A549 (cell line): Measurements from ENCODE around the gene SOS1. TPM values are rescaled to one million over a fixed set of nuclear protein-coding genes. Genes with fewer than 3 reads are reported as not detected.

Experiments used
- ATAC-seq, 2 experiments: fragments of 200-7000 bp in 1 of 2; fragments of >200 bp in 1 of 2; cut with Nextera tagmentation in 1 of 2; cut with Tn5 transposase in 1 of 2; 3 replicates each; pipeline versions ENCODE4 v1.8.0 to v1.9.1; 2018 to 2020; ENCODE audit warnings: mild to moderate bottlenecking in 1 of 2, moderate library complexity in 1 of 2
- CTCF ChIA-PET: fragments of 300-600 bp; sonication (Branson Sonifier 250); formaldehyde crosslinking; extraction: SDS; loops from one replicate; lab custom pipeline; 2021; ENCODE audit warnings: antibody characterized with exemption, inconsistent platforms; lab: Yijun Ruan, JAX
- POLR2A ChIA-PET: fragments of 350-600 bp; formaldehyde crosslinking; extraction: SDS; loops from one replicate; lab custom pipeline; 2021; ENCODE audit warnings: antibody characterized with exemption, inconsistent platforms; lab: Yijun Ruan, JAX
- DNase-seq, 2 experiments: peaks; one replicate each; pipeline versions ENCODE4 v3.0.0 to v3.0.0-alpha.2; 2011 to 2016; ENCODE audit warnings: low read depth in 1 of 2, low spot score in 1 of 2
- FAIRE-seq: peaks from 2 replicates; lab custom pipeline; 2011; peaks lifted over from hg19 to GRCh38; lab: Jason Lieb, UNC
- H3K27ac ChIP-seq, 2 experiments: fragments of >200 bp; sonication (Bioruptor Twin); formaldehyde crosslinking; 3 replicates each; pipeline ENCODE4 v1.5.1; 2016 to 2017
- H3K4me1 ChIP-seq: fragments of >200 bp; sonication (Bioruptor Twin); formaldehyde crosslinking; 3 replicates; pipeline ENCODE4 v1.6.1; 2016
- H3K4me2 ChIP-seq: fragments of >200 bp; sonication (Bioruptor Twin); formaldehyde crosslinking; 3 replicates; pipeline ENCODE4 v1.6.1; 2016
- H3K4me3 ChIP-seq: fragments of >200 bp; sonication (Bioruptor Twin); formaldehyde crosslinking; 3 replicates; pipeline ENCODE4 v1.5.1; 2016
- H3K9me3 ChIP-seq: fragments of >200 bp; sonication (Bioruptor Twin); formaldehyde crosslinking; 3 replicates; pipeline ENCODE4 v1.6.1; 2016
- BCL3 ChIP-seq: fragments of >200 bp; sonication (Bioruptor Twin); formaldehyde crosslinking; IDR thresholded peaks from 3 replicates; pipeline ENCODE4 v1.6.1; 2016
- BHLHE40 ChIP-seq: IDR thresholded peaks from 2 replicates; pipeline ENCODE4 v1.6.1; 2012; ENCODE audit warnings: low read depth, low read length, inconsistent platforms
- CHD2 ChIP-seq: fragments of 150-350 bp; IDR thresholded peaks from 2 replicates; pipeline ENCODE4 v1.6.1; 2014; ENCODE audit warnings: low read length; ENCODE audit not compliant: partially characterized antibody
- EHMT2 ChIP-seq: fragments of 200-600 bp; sonication (generic); IDR thresholded peaks from 2 replicates; pipeline ENCODE4 v1.6.1; 2016; ENCODE audit warnings: antibody characterized with exemption, low read depth, mild to moderate bottlenecking, moderate library complexity
- EP300 ChIP-seq, 2 experiments: fragments of >200 bp; sonication (Bioruptor Twin); formaldehyde crosslinking; IDR thresholded peaks; 2 replicates in 1 of 2; 3 replicates in 1 of 2; pipeline ENCODE4 v1.6.1; 2016 to 2017
- FOSB ChIP-seq: fragments of 250-450 bp; sonication (Bioruptor Pico); IDR thresholded peaks from 2 replicates; pipeline ENCODE4 v1.5.0; 2020; ENCODE audit warnings: mild to moderate bottlenecking, moderate library complexity
- FOSL2 ChIP-seq, 2 experiments: fragments of 450-650 bp in 1 of 2; fragments of >200 bp in 1 of 2; sonication (Bioruptor Twin) in 1 of 2; formaldehyde crosslinking; IDR thresholded peaks; 2 replicates each; pipeline versions ENCODE4 v1.5.0 to v1.6.1; 2016 to 2020; ENCODE audit warnings: mild to moderate bottlenecking in 1 of 2, moderate library complexity in 1 of 2
- FOXS1 ChIP-seq: fragments of 250-450 bp; sonication (Bioruptor Pico); IDR thresholded peaks from 2 replicates; pipeline ENCODE4 v1.5.0; 2020; ENCODE audit warnings: mild to moderate bottlenecking, moderate library complexity
- HDAC2 ChIP-seq: fragments of 200-600 bp; sonication (generic); IDR thresholded peaks from 2 replicates; pipeline ENCODE4 v1.6.1; 2016
- HEYL ChIP-seq: fragments of 250-450 bp; sonication (Bioruptor Pico); IDR thresholded peaks from 2 replicates; pipeline ENCODE4 v1.8.0; 2021; ENCODE audit warnings: mild to moderate bottlenecking, moderate library complexity
- HOXA7 ChIP-seq: fragments of 250-450 bp; sonication (Bioruptor Pico); IDR thresholded peaks from 2 replicates; pipeline ENCODE4 v1.5.0; 2020; ENCODE audit warnings: mild to moderate bottlenecking, moderate library complexity
- JUNB ChIP-seq: fragments of >200 bp; sonication (Bioruptor Twin); formaldehyde crosslinking; IDR thresholded peaks from 2 replicates; pipeline ENCODE4 v1.6.1; 2016
- MAZ ChIP-seq: fragments of 150-350 bp; IDR thresholded peaks from 2 replicates; pipeline ENCODE4 v1.6.1; 2014; ENCODE audit warnings: antibody characterized with exemption, low read depth, low read length, borderline replicate concordance
- MYC ChIP-seq: IDR thresholded peaks from 2 replicates; pipeline ENCODE4 v1.6.1; 2012; ENCODE audit warnings: mild to moderate bottlenecking, inconsistent platforms, low read length, improper control_type of control experiment, borderline replicate concordance
- POLR2A ChIP-seq: IDR thresholded peaks from 2 replicates; pipeline ENCODE4 v1.6.1; 2012; ENCODE audit warnings: mild to moderate bottlenecking, low read length
- RAD21 ChIP-seq, 2 experiments: fragments of >200 bp in 1 of 2; sonication (Bioruptor Twin) in 1 of 2; formaldehyde crosslinking in 1 of 2; IDR thresholded peaks in 1 of 2; conservative IDR thresholded peaks in 1 of 2; 2 replicates in 1 of 2; 3 replicates in 1 of 2; pipeline ENCODE4 v1.6.1; 2012 to 2018; ENCODE audit warnings: inconsistent platforms in 1 of 2
- RNF2 ChIP-seq: fragments of 200-600 bp; sonication (generic); IDR thresholded peaks from 2 replicates; pipeline ENCODE4 v1.6.1; 2016; ENCODE audit warnings: low read depth, mild to moderate bottlenecking, antibody characterized with exemption, moderate library complexity, borderline replicate concordance
- SREBF2 ChIP-seq: fragments of 450-650 bp; IDR thresholded peaks from 2 replicates; pipeline ENCODE4 v1.6.1; 2014; ENCODE audit warnings: mild to moderate bottlenecking, moderate library complexity
- TP53 ChIP-seq: fragments of 250-450 bp; sonication (Bioruptor Pico); IDR thresholded peaks from 2 replicates; pipeline ENCODE4 v1.5.0; 2021; ENCODE audit warnings: mild to moderate bottlenecking, moderate library complexity
- USF2 ChIP-seq: fragments of 450-650 bp; IDR thresholded peaks from 2 replicates; pipeline ENCODE4 v1.6.1; 2014; ENCODE audit warnings: antibody characterized with exemption
- ZNF302 ChIP-seq: fragments of 250-450 bp; sonication (Bioruptor Pico); IDR thresholded peaks from 2 replicates; pipeline ENCODE4 v1.9.0; 2021; ENCODE audit warnings: inconsistent platforms, mild to moderate bottlenecking, moderate library complexity
- ZSCAN20 ChIP-seq: fragments of 250-450 bp; sonication (Bioruptor Pico); IDR thresholded peaks from 2 replicates; pipeline ENCODE4 v1.8.0; 2022; ENCODE audit warnings: mild to moderate bottlenecking, moderate library complexity
- WGBS: methylation state at CpG from one replicate; pipeline ENCODE4 v1.1.6; 2017; ENCODE audit errors: missing lambda C conversion rate; 5-methylcytosine and 5-hydroxymethylcytosine counted together
- polyA plus RNA-seq, 4 experiments: library from polyadenylated mRNA; depleted of rRNA in 3 of 4; stranded (reverse); fragments of >200 nt; fragmentation: RNase III in 1 of 4; extraction: RNeasy Plus Mini Kit Qiagen cat#74134 plus additional on column Dnase treatment in 1 of 4; gene quantifications; 2 replicates in 3 of 4; 3 replicates in 1 of 4; pipeline ENCODE4 v1.2.3, GENCODE V29; 2011 to 2017
- TF ChIP-seq, protein P1 (sequence below): fragments of >200 bp; sonication (Bioruptor Twin); formaldehyde crosslinking; IDR thresholded peaks from 2 replicates; pipeline ENCODE4 v1.6.1; 2016

The SOS1 gene
- polyA plus RNA-seq, 2 of the 4 experiments (the other 2 are of a cell fraction), result 19.6 to 48.9 TPM

DNA sequence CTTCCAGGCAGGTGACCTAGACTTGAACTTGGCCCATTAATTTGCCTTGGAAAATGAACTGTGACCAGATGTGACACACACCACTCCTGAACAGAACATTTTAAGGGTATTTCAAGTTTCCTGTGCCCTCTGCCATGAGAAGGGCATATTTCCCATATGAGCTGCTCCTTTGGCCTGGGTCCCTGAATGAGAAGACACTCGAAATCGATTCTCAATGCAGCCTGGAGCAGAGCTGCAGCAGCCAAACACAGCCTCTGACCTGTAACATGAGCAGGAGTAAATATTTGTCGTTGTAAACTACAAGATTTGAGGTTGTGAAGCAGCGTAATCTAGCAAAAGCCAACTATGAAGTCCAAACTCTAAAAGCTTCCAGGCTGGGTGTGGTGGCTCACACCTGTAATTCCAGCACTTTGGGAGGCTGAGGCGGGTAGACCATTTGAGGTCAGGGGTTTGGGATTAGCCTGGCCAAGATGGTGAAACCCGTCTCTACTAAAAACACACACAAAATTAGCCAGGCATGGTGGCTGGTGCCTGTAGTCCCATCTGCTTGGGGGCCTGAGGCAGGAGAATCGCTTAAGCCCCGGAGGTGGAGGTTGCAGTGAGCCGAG, 30.1 kb upstream of the SOS1 start:
- Histone ChIP-seq H3K9me3 (no peaks in the 10 kb centered on the region), H3K4me2 (no peak overlapping the region), H3K27ac (no peak overlapping the region), H3K4me1 (no peaks in the 10 kb centered on the region), H3K4me3 (no peak overlapping the region)
- DNase-seq, result no peak
- TF ChIP-seq HEYL (CRISPR knock-in tag) (no peak), ZNF302 (CRISPR knock-in tag) (no peak), JUNB (no peak), FOSL2 (IDR thresholded peaks at IDR 0.05) (no peak), FOSL2 (CRISPR knock-in tag; IDR thresholded peaks at IDR 0.05) (no peak), TP53 (CRISPR knock-in tag) (no peak), FOXS1 (CRISPR knock-in tag) (no peak), ZSCAN20 (CRISPR knock-in tag) (no peak), POLR2A (no peak), BHLHE40 (no peak), MAZ (no peak), BCL3 (no peak), RAD21 (conservative IDR thresholded peaks at IDR 0.05 in 1 of 2, IDR thresholded peaks at IDR 0.05 in 1 of 2) (no peak), RNF2 (no peak), HOXA7 (CRISPR knock-in tag) (no peak), MYC (no peak), USF2 (no peak), SREBF2 (no peak)
- TF ChIP-seq, protein P1, sequence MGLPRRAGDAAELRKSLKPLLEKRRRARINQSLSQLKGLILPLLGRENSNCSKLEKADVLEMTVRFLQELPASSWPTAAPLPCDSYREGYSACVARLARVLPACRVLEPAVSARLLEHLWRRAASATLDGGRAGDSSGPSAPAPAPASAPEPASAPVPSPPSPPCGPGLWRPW, result no peak
- ChIA-PET POLR2A (interaction anchor here (0.6 kb wide), 1 partner anchor 241 kb away, joined by 3 read pairs; no protein-coding TSS in a partner anchor), CTCF (interaction anchor here (0.6 to 1.2 kb wide), 2 partner anchors 26 to 834 kb away, joined by 3 to 4 read pairs; no protein-coding TSS in a partner anchor)
- no peak for FAIRE-seq
- no peak for ATAC-seq
- WGBS, result 55% methylated on average over 9 of the region's 9 CpGs

- TF ChIP-seq FOSB (CRISPR knock-in tag) (no peak), HDAC2 (no peak)
- no peak overlapping the region for H3K27ac ChIP-seq
- ATAC-seq (no peak), FAIRE-seq (no peak), DNase-seq (no peak)
- no peak overlapping the region for H3K4me2 ChIP-seq
- H3K9me3 ChIP-seq, result no peaks in the 10 kb centered on the region
- no peak overlapping the region for H3K4me3 ChIP-seq
- H3K4me1 ChIP-seq, result no peaks in the 10 kb centered on the region
- WGBS, result 92% methylated on average over 6 of the region's 6 CpGs
- ChIA-PET POLR2A (no interaction called here), CTCF (interaction anchor here (1.2 kb wide), 1 partner anchor 25 kb away, joined by 4 read pairs; no protein-coding TSS in a partner anchor)
Measured at GRCh38 chr2:39150102-39150562, 29.3 kb upstream of the SOS1 start.

DNA sequence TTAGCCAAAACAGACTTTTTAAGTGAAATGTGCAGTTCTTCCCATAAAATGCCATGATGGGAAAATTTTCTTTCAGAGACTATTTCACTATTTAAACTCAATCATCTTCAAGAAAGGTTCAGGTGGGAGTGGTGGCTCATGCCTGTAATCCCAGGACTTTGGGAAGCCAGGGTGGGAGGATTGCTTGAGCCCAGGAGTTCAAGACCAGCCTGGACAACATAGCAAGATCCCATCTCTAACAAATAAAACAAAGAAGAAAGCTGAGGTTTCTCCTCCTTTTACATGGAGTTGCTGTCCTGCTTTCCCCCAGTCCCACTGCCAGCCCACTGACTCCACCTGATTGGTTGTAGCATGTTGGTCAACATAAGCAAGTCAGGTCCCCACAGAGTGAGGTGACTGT, 25.8 kb upstream of the SOS1 start:
- ATAC-seq (no peak), FAIRE-seq (no peak)

More for the DNA sequence above, 25.8 kb upstream of the SOS1 start:
- Histone ChIP-seq H3K4me3 (no peak overlapping the region), H3K4me1 (peaks cover 4% of the 10 kb centered on the region), H3K4me2 (no peak overlapping the region), H3K27ac (no peak overlapping the region), H3K9me3 (no peaks in the 10 kb centered on the region)
- POLR2A ChIA-PET, result no interaction called here
- no peak for DNase-seq
- CTCF ChIA-PET, result interaction anchor here (2.0 kb wide), 1 partner anchor 22 kb away, joined by 5 read pairs; no protein-coding TSS in a partner anchor
- TF ChIP-seq USF2 (no peak), CHD2 (no peak), EP300 (IDR thresholded peaks at IDR 0.05) (no peak), EHMT2 (no peak)
